Stimulated activated CD4-positive, alpha-beta T cell treated with anti-CD3 and anti-CD28 coated beads, Interleukin-4, amount 100 ng/mL, for 1 hour (primary cell): ENCODE measurements around the gene ZNHIT6.

ENCODE experiments used
- DNase-seq: peaks from one replicate; pipeline ENCODE4 v3.0.0-alpha.2; 2020

ZNHIT6 gene

GRCh38 chr1:85616736-85617135 lies 91.5 kb downstream of the ZNHIT6 start:
- no peak for DNase-seq

GRCh38 chr1:85616364-85616705 lies 91.9 kb downstream of the ZNHIT6 start:
- no peak for DNase-seq

GRCh38 chr1:85615586-85616363 lies 92.5 kb downstream of the ZNHIT6 start:
- DNase-seq: no peak

- DNase-seq: no peak
Observed at GRCh38 chr1:85612704-85613361, 95.4 kb downstream of the ZNHIT6 start.

GRCh38 chr1:85611856-85612255 lies 96.4 kb downstream of the ZNHIT6 start:
- no peak for DNase-seq

- no peak for DNase-seq
Observed at GRCh38 chr1:85611425-85611824, 96.8 kb downstream of the ZNHIT6 start.

- no peak for DNase-seq
Observed at GRCh38 chr1:85609976-85610375, 98.3 kb downstream of the ZNHIT6 start.

- DNase-seq: no peak
Observed at GRCh38 chr1:85608851-85609250, 99.4 kb downstream of the ZNHIT6 start.

- DNase-seq: no peak
Observed at GRCh38 chr1:85607921-85608265, 100.3 kb downstream of the ZNHIT6 start.

- no peak for DNase-seq
Observed at GRCh38 chr1:85607126-85607920, 100.9 kb downstream of the ZNHIT6 start.

GRCh38 chr1:85606414-85606800 lies 101.8 kb downstream of the ZNHIT6 start:
- no peak for DNase-seq

GRCh38 chr1:85605484-85606413 lies 102.5 kb downstream of the ZNHIT6 start:
- DNase-seq: no peak

- DNase-seq: no peak
Observed at GRCh38 chr1:85604298-85604997, 103.8 kb downstream of the ZNHIT6 start.

GRCh38 chr1:85603086-85603880 lies 105.0 kb downstream of the ZNHIT6 start:
- DNase-seq: no peak

- DNase-seq: no peak
Observed at GRCh38 chr1:85602571-85602970, 105.7 kb downstream of the ZNHIT6 start.

- DNase-seq: no peak
Observed at GRCh38 chr1:85601901-85602300, 106.3 kb downstream of the ZNHIT6 start.

GRCh38 chr1:85599681-85600080 lies 108.6 kb downstream of the ZNHIT6 start:
- no peak for DNase-seq
